GM18858 (cell line): ENCODE results near the gene ENPP6.
"Not testable (repeated sequence)": the region's sequence is repeated elsewhere in the genome, so short reads cannot be mapped to it uniquely, and the experiment has no call there.

Source experiments
- ATAC-seq: cut with Tn5 transposase; IDR thresholded peaks from one replicate; pipeline ENCODE4 v1.9.1; 2021; ENCODE audit not compliant: unreplicated experiment

The ENPP6 gene

GRCh38 chr4:184150102-184150839, 67.4 kb downstream of the ENPP6 start:
- ATAC-seq = no peak

GRCh38 chr4:184148738-184149637, 68.7 kb downstream of the ENPP6 start:
- ATAC-seq = no peak

DNA sequence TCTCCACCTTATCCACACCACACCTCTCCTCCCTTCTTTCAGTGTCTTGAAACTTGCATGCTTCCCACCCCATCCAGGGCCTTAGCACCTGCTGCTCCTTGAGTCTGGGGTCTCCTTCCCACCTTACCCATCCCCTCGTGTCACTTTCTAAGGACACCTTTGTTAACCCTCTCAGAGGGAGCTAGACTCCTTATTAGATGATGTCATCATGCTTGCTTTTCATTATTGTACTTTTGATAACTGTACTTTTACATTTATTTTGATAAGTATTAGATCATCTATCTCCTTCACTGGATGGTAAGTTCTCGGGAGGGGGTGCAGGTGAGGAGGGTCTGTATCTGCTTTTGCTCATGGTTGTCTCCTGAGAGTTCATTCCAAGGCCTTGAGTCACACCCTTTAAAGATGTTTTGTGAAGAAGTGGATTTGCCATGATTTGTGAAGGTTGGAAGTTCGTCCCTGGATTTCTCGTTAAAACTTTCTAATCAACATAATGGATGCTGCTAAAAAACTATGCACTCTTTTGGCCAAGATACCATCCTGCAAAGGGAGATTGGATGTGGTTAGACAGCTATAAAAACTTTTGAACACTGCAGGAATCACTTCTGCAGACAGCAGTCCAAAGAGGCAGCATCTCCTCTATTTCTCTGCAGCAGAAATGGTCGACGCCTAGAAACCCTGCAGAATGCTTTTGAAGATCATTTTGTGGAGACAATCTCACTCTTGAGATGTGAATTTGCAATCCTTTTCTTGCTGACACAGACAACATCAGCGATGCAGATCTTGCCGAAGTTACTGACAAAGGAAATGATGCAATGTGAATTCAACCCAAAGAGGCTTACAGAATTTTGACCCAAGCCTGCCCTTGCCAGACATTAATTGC, 69.6 kb downstream of the ENPP6 start:
- no peak for ATAC-seq

DNA sequence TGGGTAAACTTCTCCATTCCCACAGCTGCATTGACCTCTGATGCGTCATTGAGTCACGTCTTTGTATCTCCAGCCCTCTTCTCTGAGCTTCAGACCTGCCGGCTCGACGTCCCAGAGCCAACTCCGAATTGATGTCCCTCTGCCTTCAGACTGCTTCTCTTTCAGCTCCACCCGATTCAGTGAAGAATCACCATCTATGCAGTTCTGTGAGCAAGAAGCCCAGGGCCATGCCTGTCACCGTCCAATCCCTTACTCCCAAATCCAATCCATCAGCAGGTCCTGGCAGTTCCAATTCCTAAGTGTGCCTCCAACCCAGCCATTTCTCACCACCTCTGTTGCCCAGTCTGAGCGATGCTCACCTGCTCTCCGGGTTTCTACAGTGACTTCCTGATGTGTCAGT, 70.7 kb downstream of the ENPP6 start:
- no peak for ATAC-seq

- no peak for ATAC-seq
These were observed 72.1 kb downstream of the ENPP6 start for GRCh38 chr4:184145596-184145995.

- no peak for ATAC-seq
These were observed 73.7 kb downstream of the ENPP6 start for GRCh38 chr4:184143770-184144564.

- no peak for ATAC-seq
These were observed 75.3 kb downstream of the ENPP6 start for GRCh38 chr4:184142121-184143000.

DNA sequence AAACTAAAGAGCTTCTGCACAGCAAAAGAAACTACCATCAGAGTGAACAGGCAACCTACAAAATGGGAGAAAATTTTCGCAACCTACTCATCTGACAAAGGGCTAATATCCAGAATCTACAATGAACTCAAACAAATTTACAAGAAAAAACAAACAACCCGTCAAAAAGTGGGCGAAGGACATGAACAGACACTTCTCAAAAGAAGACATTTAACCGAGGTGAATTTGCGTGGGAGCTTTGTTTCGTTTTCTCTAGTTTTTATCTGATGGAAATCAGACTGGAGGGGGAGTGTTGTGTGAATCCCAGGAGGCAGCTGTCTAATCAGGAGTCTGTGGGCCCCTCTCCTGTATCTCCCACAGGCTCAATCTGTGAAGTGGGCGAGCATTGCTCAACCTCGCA, 76.8 kb downstream of the ENPP6 start:
- not testable (repeated sequence) for ATAC-seq

- no peak for ATAC-seq
These were observed 81.1 kb downstream of the ENPP6 start for GRCh38 chr4:184136525-184136924.

DNA sequence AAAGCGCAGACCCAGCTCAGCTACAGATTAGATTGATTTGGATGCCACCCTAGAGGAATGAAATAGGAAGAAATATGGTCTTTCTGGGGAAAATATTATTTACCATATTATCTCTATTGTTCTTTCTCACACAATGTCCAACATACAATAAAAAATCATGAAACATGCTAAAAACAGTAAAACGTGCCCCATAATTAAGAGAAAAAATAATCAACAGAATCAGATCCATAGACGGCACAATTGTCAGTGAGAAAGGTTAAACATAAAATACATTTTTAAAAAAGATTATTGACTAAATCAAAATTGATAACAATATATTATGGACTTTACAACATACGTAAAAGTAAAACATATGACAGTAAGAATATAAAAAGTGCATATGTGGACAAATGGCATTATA, 90.9 kb downstream of the ENPP6 start:
- no peak for ATAC-seq

DNA sequence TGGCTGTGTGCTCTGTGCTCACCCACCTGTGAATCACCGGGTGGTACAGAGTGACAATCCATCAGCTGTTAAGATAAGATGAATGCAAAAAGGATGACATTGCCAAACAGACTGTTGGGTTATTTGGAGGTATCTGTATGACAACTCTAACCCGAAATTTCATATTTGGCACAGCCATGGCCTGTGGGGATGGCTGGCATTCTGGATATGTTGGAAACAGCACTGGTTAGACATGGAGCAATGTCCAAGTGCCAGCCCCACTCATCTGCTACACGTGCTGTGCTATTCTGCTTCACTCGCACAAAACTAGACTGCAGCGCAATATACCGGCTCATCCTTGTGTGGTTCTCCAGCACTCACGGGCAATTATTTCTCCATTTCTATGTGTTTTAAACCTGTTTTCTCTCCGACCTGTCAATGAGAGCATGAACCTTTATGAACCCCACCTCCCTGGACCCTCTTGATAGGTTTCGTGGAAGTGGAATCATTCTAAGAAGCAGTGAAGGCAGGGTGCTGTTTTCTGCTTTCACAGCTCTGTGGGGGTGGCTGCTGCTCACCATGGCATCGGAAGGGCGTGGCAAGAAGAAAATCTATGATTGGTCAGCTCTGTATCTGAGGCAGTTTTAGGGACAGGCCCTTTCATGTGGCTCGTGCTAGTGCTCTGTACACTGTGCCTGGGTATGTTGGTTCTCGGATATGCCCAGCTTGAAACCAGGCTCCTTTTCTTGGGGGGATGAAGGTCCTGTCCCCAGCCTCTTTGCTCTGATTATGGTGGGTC, 94.9 kb downstream of the ENPP6 start:
- no peak for ATAC-seq

DNA sequence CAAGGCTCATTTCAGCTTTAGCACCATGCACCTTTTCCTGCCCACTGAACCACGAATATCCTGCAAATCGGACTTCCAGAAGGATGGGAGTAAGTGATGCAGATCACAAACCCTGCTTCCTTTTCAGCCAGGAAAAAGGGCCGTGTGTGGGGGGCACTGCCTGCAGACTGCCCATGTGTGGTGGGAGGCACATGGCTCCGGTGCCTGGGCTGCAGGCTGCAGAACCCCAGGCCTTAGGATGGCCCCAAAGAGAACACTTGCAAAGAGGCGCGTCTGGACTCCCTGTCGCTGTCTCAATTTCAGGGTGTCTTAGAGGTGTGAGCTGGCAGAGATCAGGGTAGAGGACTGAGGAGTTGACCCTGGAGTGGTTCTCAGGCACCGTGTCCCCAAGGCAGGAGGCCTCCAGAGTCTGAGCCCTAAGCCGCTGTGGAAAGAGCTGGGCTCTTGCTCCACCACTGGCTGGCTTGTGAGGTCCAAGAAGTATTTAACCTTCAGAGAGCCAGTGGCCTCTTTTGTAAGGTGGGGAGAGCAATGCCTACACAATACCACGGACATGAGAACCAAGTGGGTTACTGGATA, 97.0 kb downstream of the ENPP6 start:
- no peak for ATAC-seq

- no peak for ATAC-seq
These were observed 99.9 kb downstream of the ENPP6 start for GRCh38 chr4:184117662-184118199.

- ATAC-seq = no peak
These were observed 102.3 kb downstream of the ENPP6 start for GRCh38 chr4:184115399-184115798.

DNA sequence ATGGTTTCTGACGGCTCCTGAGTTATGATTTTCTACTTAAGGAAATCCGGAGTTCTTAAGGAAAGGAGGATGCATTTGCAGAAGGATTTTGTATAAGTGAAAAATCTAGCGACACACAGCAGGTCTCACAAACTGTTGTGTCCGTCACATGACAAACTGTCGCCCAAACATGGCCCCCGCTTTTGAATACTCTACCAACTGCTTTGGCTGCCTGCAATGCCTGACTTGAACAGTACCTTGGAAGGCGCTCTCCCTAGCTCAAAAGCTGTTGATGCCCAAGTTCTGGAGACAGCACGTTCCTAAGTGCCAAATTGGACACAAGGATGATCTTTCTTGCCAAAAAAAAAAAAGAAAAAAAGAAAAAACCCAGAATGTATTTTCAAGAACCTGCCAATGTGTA, 103.2 kb downstream of the ENPP6 start:
- ATAC-seq = no peak

- no peak for ATAC-seq
These were observed 105.6 kb downstream of the ENPP6 start for GRCh38 chr4:184112006-184112550.

GRCh38 chr4:184111233-184111832, 106.3 kb downstream of the ENPP6 start:
- ATAC-seq = no peak
